NCI-H524 treated with DMSO at 0.1 percent for 48 hours (cell line): Measurements from ENCODE around the gene IMP3.
"Not testable (repeated sequence)": the region's sequence is repeated elsewhere in the genome, so short reads cannot be mapped to it uniquely, and the experiment has no call there.

Source experiments
- DNase-seq: peaks from one replicate; lab custom pipeline; 2025; lab: John Stamatoyannopoulos, UW

Gene IMP3, protein sequence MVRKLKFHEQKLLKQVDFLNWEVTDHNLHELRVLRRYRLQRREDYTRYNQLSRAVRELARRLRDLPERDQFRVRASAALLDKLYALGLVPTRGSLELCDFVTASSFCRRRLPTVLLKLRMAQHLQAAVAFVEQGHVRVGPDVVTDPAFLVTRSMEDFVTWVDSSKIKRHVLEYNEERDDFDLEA

DNA sequence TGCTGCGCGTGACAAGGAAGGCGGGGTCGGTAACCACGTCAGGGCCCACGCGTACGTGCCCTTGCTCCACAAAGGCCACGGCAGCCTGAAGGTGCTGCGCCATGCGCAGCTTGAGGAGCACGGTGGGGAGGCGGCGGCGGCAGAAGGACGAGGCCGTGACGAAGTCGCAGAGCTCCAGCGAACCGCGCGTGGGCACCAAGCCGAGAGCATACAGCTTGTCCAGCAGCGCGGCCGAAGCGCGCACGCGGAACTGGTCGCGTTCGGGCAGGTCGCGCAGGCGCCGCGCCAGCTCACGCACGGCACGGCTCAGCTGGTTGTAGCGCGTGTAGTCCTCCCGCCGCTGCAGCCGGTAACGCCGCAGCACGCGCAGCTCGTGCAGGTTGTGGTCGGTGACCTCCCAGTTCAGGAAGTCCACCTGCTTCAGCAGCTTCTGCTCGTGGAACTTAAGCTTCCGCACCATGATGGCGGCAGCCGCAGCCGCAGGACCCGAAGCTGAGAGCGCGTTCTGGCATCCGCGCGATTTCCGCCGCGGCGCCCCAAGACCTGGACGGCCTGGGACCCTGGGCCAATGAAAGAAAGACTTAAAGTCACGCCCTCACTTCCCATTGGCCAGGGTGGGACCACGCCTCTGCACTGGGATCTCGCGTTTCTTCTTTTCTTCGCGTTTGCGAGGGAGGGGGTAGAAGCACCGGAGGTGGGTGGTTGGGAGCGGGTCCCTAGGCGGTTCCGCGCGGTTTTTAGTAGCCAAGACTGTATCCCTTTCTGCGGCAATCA lies at the start of gene IMP3:
IMP3 (minus strand) TSS at position 516 of the 774 bp plus-strand sequence; CDS start at position 460, 56 bp downstream.
- DNase-seq: peak; percentile 84

DNA sequence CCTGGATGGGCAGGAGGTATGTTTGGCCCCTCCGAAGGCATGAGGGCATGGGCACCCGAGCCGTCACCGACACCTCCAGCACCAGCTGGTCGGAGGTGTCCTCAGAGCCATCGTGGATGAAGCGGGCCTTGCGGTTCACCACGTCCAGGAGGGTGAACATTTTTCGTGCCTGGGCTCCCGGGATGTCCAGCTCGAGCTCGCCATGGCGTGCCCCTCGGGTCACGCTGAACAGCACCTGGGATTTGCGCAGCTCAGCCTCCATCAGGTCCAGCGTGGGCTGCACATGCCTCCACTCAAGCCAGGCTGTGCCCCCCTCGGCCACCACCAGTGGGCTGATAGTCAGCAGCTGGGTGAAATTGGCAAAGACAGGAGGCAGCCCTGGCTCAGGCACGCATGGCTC lies 49.4 kb upstream of the IMP3 start:
- DNase-seq: not testable (repeated sequence)

DNA sequence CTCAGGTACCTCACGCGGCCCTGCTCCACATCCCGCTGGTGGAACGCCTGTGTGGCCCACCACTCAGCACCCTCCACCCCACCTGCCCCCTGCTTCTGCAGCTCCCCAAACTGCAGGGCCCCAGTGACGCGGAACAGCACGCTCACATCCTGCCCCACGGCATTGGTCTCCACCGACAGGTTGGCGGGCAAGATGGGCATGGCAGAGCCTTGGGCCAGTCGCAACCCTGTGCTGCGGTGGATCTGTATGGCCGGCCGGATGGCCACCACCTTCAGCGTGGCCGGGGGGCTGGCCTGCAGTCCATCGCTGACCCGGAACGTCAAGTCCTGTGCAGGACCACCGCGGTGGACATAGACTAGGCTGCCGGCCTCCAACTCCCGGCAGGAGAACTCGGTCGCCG lies 48.8 kb upstream of the IMP3 start:
- no peak for DNase-seq

DNA sequence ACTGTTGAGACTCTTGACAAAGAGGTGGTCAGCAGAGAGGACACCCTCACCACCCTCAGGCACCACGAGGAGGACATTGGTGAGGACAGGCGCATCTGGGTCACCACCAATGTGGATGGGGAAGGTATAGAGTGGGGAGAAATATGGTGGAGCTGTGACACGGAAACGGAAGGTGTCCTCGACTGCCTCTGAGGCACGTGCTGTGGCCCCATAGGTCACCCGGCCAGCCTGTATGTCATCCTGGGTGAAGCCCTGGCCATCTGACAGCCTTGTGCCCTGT lies 48.2 kb upstream of the IMP3 start:
- no peak for DNase-seq

DNA sequence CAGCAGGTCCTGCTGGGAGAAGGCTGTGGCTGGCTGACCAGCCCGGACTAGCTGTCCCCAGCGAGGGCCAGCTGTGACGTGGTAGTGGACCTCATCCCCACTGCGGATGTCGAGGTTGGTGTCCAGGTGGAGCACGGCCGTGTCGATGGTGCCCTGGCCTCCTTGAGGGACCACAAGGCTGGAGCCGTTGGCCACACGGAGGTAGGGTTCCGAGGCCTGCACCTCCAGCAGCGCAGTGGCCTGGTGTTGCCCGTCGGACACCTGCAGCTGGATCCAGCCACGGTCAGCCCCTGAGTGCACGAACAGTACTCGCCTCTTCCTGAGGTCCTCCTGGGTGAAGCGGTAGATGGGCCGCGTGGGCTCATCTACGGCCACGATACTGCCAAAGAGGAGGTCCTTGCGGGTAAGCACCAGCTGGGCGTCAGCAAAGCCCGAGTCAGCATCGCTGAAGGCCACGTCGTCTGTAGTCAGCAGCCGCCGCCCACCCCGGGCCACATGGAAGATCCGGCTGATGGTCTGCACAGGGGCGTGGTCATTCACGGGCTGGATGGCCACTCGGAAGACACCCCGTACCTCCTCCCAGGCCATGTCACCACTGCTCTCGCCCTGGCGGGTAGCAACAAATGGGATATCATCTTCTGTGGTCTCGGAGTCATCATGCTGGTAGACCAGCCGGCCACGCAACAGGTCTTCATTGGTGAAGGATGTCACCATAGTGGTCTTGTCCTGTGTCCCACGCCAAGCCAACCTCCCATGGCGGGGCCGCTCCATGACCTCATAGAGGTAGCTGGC lies 47.7 kb upstream of the IMP3 start:
- no peak for DNase-seq

DNA sequence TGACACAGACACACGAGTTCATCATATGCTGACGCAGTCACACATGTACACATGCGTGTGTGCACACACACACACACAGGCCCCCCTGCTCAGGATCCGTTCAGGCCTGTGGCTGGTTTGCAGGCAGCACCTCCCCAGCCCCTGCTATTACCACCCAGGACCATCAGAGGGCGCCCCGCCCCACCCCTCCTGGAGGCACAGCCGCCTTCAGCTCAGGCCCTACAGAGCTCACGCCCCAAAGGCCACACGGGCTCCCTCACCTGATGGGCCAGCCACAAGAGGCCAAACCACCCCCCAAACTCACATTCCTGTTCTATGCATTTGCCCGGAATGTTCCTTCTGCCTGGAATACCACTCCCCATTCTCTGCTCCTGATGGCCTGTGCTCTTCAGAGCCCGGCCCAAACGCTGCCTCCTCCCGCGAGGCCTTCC lies 46.2 kb upstream of the IMP3 start:
- not testable (repeated sequence) for DNase-seq

DNA sequence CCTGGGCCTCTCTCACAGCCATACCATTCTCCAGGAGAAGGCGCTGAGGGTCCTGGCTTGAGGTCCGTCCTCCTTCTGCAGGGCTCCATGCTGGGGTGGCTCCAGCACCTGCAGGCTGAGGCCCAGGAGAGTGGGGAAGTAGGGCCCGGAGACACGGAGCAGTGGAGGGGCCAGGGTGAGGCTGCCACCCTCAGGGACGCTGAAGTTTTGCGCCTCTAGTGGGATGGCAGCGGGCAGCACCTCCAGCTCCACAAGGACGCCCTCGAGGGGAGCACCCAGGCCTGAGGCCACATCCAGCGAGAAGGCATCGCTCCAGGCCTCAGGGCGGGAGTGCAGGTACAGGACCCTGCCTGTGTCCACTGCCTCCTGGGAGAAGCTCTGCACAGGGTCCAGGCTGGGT lies 45.2 kb upstream of the IMP3 start:
- no peak for DNase-seq

DNA sequence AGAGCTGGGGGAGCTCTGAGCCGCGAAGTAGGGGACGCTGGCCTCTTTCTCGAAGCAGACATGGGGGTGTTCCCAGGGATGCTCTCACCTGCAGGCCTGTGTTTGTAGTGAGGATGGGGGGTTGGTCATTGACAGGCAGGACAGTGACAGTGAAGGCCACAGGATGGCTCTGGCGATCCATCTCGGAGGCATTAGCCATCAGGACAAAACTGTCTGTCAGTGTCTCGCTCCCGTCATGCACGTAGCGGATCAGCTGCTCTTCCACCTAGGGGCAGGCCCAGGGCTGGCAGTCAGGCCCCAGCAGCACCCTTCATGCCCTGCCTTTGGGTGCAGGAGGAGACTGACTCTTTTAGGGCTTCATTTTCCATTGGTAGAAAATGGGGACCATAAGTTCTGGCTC lies 44.6 kb upstream of the IMP3 start:
- no peak for DNase-seq

DNA sequence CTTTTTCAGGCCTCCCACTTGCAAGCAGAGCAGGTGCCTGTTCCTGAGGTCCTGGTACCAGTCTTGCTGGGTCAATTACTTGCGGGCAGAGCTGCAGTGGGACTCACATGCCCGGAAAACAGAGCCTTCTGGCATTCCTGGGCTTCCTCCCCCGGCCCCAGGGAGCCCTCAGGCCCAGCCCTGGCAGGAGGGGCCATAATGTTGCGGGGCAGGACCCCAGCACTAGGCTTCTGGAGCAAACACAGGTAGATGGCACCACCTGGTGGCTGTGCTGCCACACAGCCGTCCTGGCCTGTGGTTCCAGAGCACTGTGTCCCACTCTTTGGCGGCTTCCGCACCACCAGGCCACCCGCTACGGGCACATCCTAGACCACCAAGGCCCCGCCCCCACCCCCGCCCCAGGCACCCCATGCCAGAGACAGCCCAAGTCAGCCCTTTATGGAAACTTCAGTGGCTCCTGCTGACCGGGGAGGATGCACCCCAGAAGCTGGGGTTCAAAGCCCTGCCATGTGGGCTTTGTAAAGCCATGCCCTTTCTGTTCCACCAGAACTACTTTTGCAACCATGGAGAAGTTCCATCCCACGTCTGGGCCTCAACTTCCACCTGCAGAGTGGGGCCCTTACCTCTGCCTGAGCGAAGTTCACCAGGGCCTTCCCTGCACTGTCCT lies 43.8 kb upstream of the IMP3 start:
- not testable (repeated sequence) for DNase-seq

DNA sequence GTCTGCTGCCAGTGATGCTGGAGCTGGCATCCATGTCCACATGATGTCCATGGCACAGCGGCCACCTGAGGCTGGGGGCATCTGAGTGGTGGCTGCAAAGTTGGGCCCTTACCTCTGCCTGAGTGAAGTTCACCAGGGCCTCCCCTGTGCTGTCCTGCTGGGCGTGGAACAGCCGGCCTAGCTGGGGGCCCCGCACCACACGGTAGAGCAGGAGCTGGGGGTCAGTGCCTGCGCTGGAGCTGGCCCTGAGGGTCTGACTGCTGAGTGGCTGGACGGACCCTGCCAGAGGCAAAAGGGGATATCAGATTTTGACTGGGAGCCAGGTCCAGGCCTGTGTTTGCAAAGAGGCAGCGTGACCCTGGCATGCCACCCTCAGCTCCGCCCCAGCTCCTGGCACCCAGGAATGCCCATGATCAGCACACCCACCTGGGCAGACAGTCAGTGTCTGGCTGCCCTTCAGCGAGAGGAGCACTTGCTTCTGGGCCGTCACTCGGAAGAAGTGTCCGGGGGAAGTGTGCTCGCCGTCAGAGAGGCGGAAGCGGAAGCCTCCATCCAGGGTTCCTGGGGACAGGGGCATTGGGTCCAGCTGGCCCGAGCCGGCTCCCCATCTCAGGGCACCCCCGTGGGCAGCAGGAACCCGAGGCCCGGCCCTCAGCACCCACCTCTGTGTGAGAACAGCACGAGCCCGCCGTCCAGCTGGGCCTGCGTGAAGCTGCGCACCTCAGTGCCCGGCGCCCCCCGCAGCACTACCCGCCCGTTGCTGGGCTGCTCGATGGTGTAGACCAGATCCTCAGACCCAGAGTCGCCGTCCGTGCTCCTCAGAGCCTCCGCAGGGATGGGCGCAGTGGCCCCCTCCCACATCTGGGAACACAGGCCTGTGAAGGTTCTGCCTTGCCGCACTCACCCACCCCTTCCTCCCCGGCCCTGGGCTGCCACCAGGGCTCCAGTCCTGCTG lies 42.4 kb upstream of the IMP3 start:
- no peak for DNase-seq

DNA sequence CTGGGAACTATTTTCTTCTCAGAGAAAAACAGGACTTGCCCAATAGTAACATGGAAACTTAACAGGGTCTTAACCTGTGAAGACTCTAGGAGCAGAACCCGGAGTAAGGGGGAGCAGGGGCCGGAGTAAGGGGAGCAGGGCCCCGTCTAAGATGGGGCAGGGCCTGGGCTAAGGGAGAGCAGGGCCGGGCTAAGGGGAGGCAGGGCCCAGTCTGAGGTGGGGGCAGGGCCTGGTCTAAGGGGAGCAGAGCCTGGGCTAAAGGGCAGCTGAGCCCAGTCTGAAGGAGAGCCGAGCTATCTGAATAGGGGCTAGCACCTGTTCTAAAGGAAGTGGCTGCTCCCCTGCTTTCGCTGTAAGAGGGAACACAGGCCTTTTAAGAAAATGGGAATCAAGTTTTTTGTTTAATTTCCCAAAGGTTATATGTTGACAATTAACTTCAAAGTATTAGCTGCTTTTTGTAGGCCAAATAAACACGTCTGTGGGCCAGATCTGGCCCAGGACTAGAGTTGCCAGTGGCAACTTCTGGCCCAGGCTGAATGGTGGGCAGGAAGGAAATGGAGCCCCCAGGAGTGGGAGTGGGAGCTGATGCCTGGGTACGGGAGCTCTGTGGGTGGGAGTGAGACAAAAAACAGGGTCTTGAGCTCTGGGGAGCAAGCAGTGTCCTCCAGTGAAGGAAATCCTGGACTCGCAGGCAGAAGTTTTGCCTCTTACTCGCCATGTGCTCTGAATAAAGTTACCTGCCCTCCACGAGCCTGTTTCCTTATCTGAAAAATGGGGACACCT lies 40.2 kb upstream of the IMP3 start:
- DNase-seq: no peak

DNA sequence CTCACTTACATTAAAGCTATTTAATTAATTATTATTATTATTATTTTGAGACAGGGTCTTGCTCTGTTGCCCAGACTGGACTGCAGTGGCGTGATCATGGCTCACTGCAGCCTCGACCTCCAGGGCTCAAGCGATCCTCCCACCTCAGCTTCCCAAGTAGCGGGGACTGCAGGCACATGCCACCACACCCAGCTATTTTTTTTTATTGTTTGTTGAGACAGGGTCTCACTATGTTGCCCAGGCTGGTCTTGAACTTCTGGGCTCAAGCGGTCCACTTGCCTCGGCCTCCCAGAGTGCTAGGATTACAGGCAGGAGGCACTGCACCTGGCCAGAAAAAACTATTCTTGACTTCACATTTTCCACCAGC lies 38.3 kb upstream of the IMP3 start:
- DNase-seq: not testable (repeated sequence)

DNA sequence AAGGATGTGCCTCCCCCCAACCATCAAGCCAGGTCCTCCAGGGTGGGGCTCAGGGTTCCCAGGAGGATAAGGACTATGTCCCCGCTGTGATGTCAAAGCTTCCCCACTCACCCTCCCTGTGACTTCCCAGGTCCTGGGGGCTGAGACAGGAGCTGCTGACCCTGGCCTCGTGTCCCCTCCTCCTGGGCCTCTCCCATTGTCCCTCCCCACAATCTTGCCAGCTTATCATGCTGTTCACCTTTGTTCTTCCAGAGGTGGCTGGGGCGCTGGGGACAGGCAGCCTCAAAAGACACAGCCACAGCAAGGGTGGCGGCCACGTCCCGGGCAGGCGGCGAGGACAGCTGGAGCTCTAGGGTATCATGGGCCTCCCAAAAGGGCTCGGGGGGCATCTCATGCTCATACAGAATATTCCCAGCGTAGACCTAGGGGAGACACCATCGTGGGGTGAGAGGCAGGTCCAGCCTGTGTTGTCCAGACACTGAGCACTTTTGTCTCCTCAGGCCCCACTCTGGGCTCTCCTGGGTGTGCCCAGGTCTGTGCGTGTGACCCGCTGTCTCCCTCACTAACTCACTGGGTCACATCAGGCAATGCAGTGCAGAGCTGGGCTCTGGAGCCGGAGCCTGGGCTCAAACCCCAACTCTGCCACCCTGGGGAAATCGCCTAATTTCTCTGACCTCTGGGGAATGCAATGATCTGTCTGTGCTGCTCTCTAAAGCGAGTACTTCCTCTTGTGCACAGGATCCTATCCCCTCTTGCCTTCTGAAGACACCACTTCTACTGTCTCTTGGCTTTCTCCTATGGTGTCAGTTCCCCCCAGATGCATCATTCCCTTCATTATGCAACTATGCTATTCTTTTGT lies 37.7 kb upstream of the IMP3 start:
- no peak for DNase-seq

DNA sequence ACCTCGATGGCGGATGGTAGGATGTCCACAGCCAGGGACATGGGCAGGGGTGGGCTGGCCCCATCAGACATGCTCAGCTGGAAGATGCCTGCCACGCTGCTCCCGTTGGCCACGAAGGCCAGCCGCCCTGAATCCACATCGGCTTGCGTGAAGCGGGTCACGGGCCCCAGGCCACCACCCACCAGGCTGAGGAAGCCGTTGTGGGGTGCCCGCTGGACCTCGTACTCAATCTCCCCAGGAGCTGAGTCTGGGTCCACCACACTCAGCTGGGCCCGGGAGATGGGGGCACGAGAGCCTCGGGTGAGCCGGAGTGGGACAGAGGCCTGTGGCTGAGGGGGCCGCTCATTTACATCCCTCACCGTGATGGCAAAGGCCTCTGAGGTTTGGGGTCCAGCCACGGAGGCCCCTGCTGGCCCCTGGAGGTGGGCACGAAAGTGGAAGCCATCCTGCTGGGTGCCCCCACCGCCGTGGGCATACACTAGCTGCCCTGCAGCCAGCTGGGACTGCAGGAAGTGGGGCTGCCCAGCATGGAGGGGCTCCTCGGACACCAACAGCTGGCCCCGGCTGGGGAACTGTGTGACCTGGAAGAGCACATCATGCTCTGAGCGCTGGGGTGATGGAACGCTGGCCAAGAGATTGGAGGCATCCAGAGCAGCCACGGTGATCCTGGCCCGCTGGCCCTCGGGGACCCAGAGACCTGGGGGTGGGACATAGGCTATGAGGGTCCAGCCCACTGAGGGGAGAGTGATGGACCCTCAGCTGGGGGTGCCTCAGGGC lies 36.9 kb upstream of the IMP3 start:
- no peak for DNase-seq

DNA sequence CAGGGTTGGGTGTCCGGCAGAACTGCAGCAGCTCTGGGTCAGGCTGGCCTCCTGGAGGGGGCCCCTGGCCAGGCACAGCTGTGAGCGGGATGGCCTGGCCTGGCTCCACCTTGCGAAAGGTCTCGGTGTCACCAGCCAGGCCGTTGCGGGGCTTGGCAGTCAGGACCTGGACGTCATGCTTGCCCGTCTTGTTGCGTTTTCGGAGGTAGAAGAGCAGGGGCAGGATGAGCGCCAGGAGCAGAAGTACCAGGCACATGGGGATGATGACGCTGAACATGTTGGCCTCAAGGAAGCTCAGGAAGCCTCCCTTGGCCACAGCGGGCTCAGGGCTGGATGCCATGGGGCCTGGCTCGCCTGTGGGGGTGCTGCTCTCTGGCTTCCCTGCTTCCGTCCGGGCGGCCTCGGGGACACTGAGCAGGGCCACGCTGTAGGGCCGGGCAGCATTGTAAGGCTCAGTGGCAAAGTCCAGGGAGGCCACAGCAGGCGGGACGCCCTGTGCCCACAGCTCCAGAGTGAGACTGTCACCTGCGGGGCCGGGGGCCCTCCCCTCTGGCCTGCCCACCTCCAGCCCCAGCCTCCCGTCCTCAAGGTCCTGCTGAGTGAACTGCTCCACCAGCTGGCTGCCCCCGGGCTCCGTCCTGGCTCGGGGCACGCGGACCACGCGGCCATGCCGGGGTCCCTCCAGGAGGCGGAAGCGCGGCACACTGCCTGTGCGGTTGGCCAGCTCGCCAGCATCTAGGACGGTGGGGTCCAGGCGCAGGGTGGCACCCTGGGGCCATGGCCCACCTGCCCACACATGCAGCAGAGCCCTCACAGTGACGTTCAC lies 35.8 kb upstream of the IMP3 start:
- DNase-seq: no peak

DNA sequence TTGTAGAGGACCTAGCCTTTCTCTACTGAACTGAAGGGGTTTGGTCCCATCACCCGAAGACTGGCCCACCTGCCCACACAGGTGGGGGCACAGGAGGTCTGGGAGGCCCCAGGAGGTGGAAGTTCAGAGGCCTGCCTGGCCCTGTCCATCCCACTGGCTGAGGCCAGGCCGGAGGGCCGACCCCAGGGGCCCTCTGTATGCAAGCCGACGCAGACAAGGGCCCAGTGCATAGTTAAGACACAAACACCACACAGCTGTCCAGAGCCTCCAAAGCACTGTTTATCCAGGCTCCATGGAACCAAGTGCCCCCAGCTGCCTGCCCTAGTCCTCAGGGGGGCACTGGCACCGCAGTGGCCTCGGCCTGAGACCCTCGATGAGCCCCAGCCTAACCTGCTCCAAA lies 34.3 kb upstream of the IMP3 start:
- DNase-seq: no peak

DNA sequence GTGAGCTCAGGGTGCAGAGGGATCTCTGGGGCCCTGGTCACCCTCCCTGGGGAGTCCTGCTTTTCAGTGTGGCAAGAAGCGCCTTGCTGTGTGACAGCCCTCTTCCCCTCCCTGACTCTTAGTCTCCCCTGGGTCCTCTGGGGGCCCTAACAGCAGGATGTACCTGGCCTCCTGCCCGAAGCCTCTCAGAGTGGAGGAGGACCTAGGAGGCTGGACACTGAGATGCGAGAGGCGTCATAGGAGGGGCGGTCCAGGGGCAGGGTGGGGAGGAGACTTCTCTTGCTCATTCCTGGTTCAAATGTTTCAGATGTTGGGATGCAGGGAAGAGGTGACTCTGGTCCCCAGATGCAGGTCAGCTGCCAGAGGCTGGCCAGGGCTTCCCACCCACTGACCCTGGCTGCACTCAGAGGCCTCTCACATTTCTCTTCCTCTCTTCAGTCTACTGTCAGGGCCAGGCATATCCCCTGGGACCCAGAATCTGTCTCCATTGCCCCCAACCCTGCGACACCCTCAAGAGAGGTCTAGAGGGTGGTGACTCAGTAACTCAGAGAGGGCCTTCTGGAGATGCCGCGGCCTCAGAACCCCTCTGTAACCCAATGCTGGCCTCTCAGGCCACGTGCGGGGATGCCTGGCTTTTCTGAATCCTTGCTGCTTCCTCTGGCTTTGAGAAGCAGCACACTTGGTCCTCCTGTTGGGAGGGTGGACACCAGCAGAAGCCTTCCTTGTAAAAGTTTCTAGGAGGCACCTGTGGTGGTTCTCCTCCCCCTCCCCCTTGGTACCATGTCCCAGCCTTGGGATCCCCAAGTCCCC lies 33.6 kb upstream of the IMP3 start:
- DNase-seq: no peak
